Measurements from ENCODE around the gene TBCK.

GRCh38 chr4:106079616-106080015 lies 236.4 kb downstream of the TBCK start:
- no peak for TF ChIP-seq CTCF (IDR thresholded peaks at IDR 0.05)
- no peak for TF ChIP-seq POLR2A (IDR thresholded peaks at IDR 0.05)
